GM08714 (cell line): ENCODE data around the gene NAA40.

Experiments used
- H3K4me3 ChIP-seq: fragments of 200-500 bp; sonication (Bioruptor generic); 2 replicates; pipeline ENCODE4 v1.5.1; 2014; ENCODE audit warnings: mild to moderate bottlenecking, low read length, inconsistent platforms
- ZNF274 ChIP-seq: IDR thresholded peaks from 2 replicates; pipeline ENCODE4 v1.6.1; 2012; ENCODE audit warnings: mild to moderate bottlenecking, low read depth, low read length

Gene NAA40

GRCh38 chr11:63917692-63918506 lies 20.9 kb upstream of the NAA40 start:
- no peak for TF ChIP-seq ZNF274

DNA sequence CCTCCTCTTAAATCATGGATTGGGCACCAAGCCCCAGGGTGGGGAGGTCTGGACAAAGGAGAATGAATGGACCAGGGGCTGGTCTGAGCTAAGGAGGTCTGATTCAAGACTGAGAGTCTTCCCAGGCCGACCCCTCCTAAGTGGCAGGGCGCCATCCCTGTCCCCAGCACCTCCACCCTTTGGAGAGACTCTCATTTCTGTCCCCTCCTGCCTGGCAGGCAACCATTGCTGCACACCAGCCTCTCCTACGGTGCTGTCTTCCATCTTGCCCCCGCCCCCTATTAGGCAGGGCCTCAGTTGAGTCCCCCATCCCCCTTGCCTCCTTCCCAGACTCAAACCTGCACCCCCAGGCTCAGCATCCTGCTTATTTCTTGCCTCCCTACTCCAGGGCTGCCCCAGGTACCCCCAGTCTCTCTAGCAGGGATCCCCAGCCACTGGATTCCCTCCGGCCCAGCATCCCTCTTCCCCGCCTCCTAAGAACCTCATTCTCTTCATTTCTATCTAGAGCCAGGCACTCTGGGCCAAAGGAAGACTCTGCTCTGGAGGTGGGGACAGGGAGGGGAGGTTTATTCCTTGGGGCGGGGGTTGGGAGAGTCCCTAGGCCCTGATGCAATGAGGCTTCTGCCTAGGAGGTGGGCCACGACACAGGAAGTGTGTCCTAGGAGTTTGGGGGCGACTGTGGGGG lies 20.2 kb upstream of the NAA40 start:
- no peak for TF ChIP-seq ZNF274
- H3K4me3 ChIP-seq: no peak overlapping the region

More at GRCh38 chr11:63917692-63918506, 20.9 kb upstream of the NAA40 start:
- H3K4me3 ChIP-seq: peak overlapping the region; percentile 8; the same call in 1 of the 2 replicates

- H3K4me3 ChIP-seq: no peak overlapping the region
- TF ChIP-seq ZNF274: no peak
These were observed 19.3 kb upstream of the NAA40 start for GRCh38 chr11:63919267-63920125.

DNA sequence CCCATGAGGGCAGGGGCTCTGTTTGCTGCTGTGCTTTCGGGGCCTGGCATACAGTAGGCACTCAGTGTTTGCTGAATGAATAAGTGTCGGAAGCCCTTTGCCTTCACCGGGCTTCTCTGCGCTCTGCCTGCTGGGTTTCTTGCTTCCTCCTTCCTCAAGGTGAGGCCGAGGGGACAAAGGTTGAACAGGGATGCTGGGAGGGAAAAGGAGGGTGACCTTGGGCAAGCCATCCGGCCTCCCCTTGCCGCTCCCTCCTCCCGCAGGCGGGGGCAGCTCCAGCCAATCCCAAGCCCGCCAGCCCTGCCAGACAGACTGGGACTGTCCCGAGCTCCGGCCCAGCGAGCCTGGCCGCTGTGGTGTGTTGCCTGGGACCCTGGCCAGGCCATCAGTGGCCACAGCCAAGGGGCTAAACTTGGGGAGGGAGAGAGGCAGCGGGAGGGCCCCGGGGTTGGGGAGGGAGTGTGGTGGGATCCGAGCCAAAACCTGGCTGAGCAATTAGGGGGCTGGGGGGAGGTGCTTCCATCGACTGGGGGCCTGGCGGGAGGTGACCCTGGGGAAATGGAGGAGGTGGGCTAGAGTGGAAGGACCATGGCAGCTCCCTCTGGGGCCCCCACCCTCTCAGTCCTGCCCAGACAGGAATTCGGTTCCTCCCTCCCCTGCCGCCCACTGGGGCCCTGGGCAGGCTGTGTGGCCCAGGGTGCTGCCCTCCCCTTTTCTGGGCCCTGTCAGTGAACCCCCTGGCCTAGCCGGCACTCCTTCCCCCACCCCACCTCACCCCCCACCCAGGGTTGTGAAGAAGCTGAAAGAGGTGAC lies 18.5 kb upstream of the NAA40 start:
- H3K4me3 ChIP-seq: no peak overlapping the region
- no peak for TF ChIP-seq ZNF274

- no peak overlapping the region for H3K4me3 ChIP-seq
- TF ChIP-seq ZNF274: no peak
These were observed 17.8 kb upstream of the NAA40 start for GRCh38 chr11:63920939-63921417.

DNA sequence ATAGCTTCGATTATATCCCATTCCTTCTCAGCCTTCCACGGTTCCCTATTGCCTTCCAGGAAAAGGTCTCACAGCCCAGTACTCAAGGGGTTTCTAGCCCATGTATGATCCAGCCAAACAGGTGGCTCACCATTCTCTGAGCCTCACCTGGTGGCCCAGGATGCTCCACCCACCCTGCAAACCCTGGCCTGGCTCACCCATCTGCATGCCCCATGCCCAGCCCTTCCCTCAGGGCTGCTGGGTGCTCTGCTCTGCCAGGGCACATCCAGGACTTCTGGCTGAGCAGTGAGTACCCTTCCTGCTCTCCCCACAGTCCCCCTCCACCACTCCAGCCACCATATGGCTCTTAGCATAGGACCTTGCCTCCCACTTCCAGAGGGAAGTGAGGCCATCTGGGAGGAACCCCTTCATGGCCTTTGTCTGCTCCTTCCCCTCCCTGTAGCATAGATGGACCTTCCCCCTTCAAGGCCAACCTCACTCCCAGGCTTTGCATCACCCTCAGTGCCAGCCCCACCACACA lies 16.1 kb upstream of the NAA40 start:
- no peak overlapping the region for H3K4me3 ChIP-seq
- TF ChIP-seq ZNF274: no peak

DNA sequence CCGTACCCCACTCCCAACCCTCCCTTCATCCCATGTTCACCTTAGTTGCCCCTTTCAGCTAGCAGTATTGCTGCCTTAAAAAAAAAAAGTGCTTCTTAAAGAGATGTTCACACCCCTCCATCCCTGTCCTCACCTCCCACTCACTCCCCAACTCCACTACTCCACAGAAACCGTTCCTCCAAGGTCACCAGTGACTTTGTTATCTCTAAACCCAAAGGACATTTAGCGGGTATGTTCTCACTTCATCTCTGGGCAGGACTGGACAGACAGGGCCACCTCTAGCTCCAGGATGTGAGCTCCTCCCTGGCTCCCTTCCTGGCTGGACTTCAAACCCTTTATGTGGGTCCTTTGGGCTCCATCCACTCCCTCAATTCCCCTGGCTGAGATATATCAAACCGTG lies 15.5 kb upstream of the NAA40 start:
- no peak for TF ChIP-seq ZNF274
- no peak overlapping the region for H3K4me3 ChIP-seq

GRCh38 chr11:63929616-63930015 lies 9.2 kb upstream of the NAA40 start:
- TF ChIP-seq ZNF274: no peak
- no peak overlapping the region for H3K4me3 ChIP-seq

DNA sequence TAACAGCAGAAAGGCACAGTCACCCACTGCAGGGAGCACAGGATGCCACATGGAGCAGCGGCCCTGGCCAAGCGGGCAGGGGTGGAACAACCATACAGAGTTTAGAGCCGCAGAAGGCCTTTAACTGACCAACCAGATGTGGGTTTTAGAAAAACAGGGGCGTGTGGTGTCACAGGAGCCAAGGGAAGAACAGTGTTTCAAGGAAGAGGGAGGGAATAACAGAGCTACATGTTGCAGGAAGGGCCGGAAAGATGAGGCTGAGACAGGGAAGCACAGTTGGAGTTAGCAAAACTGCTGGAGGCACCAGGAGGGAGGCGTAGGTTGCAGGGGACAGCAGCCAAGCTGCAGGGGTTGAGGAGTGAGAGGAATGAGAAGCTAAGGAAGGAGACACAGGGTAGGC lies 7.8 kb upstream of the NAA40 start:
- TF ChIP-seq ZNF274: no peak
- no peak overlapping the region for H3K4me3 ChIP-seq

DNA sequence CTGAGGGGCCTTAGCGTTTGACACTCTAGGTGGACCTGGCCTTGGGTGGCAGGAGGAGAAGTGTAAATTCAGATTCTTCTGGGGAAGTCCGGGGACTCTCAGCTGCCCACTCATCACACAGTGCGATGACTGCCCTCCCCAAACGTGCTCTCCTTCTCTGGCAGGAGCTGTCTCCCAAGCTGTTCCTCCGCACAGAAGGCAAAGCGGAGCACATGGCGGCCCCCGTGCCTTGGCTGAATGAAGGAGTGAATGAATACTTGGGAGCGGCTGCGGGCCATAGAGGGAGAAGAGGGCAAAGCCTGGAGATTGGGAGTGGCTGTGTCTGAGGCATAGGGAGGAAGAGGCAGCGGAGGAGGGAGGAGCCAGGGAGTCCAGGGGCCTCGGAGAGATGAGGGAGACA lies 6.9 kb upstream of the NAA40 start:
- no peak overlapping the region for H3K4me3 ChIP-seq
- TF ChIP-seq ZNF274: no peak

GRCh38 chr11:63933459-63933858 lies 5.3 kb upstream of the NAA40 start:
- no peak overlapping the region for H3K4me3 ChIP-seq
- no peak for TF ChIP-seq ZNF274

GRCh38 chr11:63937713-63938478 lies 906 bp upstream of the NAA40 start:
- H3K4me3 ChIP-seq: peak overlapping the region; percentile 63; the same call in 1 of the 2 replicates
- no peak for TF ChIP-seq ZNF274

GRCh38 chr11:63939397-63939891 lies 642 bp downstream of the NAA40 start:
- TF ChIP-seq ZNF274: no peak
- peak overlapping the region; percentile 90 for H3K4me3 ChIP-seq
